ENCODE data around the gene NUDT21. TPM values are rescaled to one million over a fixed set of nuclear protein-coding genes. Genes with fewer than 3 reads are reported as not detected.

Gene NUDT21
- total and polyA plus RNA-seq, 2 of the 8 experiments (the other 6 are each of a cell fraction or from before 2014, with no cell fraction given) = 78.1 to 277 TPM

DNA sequence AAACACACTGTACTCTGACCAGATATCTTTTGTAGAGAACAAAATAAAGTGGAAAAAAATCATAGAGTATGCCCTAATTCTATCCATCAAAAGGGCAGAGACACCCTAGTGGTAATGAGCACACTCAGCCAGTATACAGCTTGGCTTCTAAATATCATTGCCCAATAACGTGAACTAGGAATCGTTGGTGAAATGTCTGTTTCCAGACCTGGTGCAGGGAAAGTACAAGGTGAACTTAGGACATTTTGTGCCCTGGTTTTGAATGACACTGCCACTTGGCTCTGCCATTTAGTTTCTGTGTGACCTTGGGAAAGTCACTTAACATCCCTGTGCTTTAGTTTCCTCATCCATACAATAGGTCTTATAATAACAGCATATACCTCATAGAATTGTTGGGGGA, 39.5 kb downstream of the NUDT21 start:
- Histone ChIP-seq H3K4me3 (ENCODE audit: extremely low read depth in 1 of 4, insufficient read depth in 2 of 4, low read depth in 3 of 4, low read length in 4 of 4) (no peak overlapping the region), H4K8ac (ENCODE audit: extremely low read depth, insufficient read depth, low read length) (no peak overlapping the region), H4K91ac (replicated peaks; ENCODE audit: insufficient read length, low read length) (no peak overlapping the region), H3K4ac (replicated peaks; ENCODE audit: insufficient read length, low read depth, low read length) (no peak overlapping the region), H3K9me3 (ENCODE audit: insufficient read depth in 2 of 2, low read depth in 1 of 2, low read length in 1 of 2) (no peaks in the 10 kb centered on the region), H2BK15ac (ENCODE audit: low read length) (no peak overlapping the region), H3K18ac (ENCODE audit: extremely low read depth, low read length) (no peak overlapping the region), H2BK5ac (ENCODE audit: low read depth, low read length) (no peak overlapping the region), H3K27me3 (replicated peaks in 1 of 4; ENCODE audit: control insufficient read depth in 3 of 4, extremely low read depth in 1 of 4, insufficient read depth in 3 of 4, low read length in 3 of 4) (no peaks in the 10 kb centered on the region), H3K36me3 (ENCODE audit: control insufficient read depth in 2 of 4, insufficient read depth in 4 of 4, low read length in 3 of 4) (peaks cover 0 to 3% (median 1%) of the 10 kb centered on the region in 4 experiments; a peak in 2 of 8 replicates), H3K4me1 (replicated peaks in 1 of 4; ENCODE audit: control insufficient read depth in 3 of 4, insufficient read depth in 4 of 4, low read length in 3 of 4) (peaks cover 0 to 7% (median 0%) of the 10 kb centered on the region in 4 experiments; a peak in 2 of 7 replicates), H3K56ac (replicated peaks; ENCODE audit: insufficient read length, low read depth, low read length) (no peak overlapping the region), H3K23ac (ENCODE audit: insufficient read length) (peak overlapping the region; percentile 72), H2BK12ac (ENCODE audit: low read depth, low read length) (no peak overlapping the region), H2BK20ac (ENCODE audit: low read length) (no peak overlapping the region), H2AK5ac (ENCODE audit: low read depth, low read length) (no peak overlapping the region), H3K79me2 (ENCODE audit: control insufficient read depth in 1 of 2, insufficient read depth in 2 of 2, low read length in 2 of 2) (no peaks in the 10 kb centered on the region), H3K4me2 (ENCODE audit: insufficient read depth in 1 of 2, low read depth in 2 of 2, low read length in 2 of 2) (no peak overlapping the region), H4K20me1 (replicated peaks in 1 of 2; ENCODE audit: control insufficient read depth in 1 of 2, insufficient read depth in 2 of 2, low read length in 2 of 2) (no peaks in the 10 kb centered on the region), H3K27ac (ENCODE audit: low read depth, low read length) (no peak overlapping the region), H3K23me2 (ENCODE audit: low read depth, low read length) (no peaks in the 10 kb centered on the region), H2BK120ac (replicated peaks; ENCODE audit: low read depth, low read length) (no peak overlapping the region), H3K79me1 (ENCODE audit: low read depth, low read length) (0 out of 2 replicates have a peak, but pooled peaks cover 2% of the 10 kb centered on the region), H4K5ac (ENCODE audit: insufficient read length, low read depth, low read length) (no peak overlapping the region), H2AFZ (ENCODE audit: low read length) (no peak overlapping the region), H3K14ac (ENCODE audit: insufficient read length) (no peak overlapping the region), H3K9ac (replicated peaks in 1 of 4; ENCODE audit: extremely low read depth in 1 of 4, low read depth in 3 of 4, low read length in 3 of 4) (no peak overlapping the region)
- 93% methylated on average over 2 of the region's 2 CpGs; no CpG with 5 or more reads in 1 of the 2 experiments for WGBS, 2 experiments (ENCODE audit: extremely low coverage in 1 of 2, insufficient coverage in 1 of 2, insufficient read length in 1 of 2, insufficient replicate concordance in 2 of 2, low coverage in 1 of 2, low lambda C conversion rate in 2 of 2, missing lambda C conversion rate in 1 of 2)
- ChIA-PET POLR2A (ENCODE audit: partially characterized antibody) (no interaction called here), CTCF (ENCODE audit: partially characterized antibody) (no interaction called here)
- FAIRE-seq = no peak
- DNase-seq (ENCODE audit: low read depth in 1 of 2, low spot score in 2 of 2) = no peak
- no peak for TF ChIP-seq SUZ12 (IDR thresholded peaks at IDR 0.05; ENCODE audit: low read length)
- no peak for TF ChIP-seq RFX5 (IDR thresholded peaks at IDR 0.05; ENCODE audit: borderline replicate concordance, low read depth, low read length)
- TF ChIP-seq, protein P1, sequence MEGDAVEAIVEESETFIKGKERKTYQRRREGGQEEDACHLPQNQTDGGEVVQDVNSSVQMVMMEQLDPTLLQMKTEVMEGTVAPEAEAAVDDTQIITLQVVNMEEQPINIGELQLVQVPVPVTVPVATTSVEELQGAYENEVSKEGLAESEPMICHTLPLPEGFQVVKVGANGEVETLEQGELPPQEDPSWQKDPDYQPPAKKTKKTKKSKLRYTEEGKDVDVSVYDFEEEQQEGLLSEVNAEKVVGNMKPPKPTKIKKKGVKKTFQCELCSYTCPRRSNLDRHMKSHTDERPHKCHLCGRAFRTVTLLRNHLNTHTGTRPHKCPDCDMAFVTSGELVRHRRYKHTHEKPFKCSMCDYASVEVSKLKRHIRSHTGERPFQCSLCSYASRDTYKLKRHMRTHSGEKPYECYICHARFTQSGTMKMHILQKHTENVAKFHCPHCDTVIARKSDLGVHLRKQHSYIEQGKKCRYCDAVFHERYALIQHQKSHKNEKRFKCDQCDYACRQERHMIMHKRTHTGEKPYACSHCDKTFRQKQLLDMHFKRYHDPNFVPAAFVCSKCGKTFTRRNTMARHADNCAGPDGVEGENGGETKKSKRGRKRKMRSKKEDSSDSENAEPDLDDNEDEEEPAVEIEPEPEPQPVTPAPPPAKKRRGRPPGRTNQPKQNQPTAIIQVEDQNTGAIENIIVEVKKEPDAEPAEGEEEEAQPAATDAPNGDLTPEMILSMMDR (IDR thresholded peaks at IDR 0.05; ENCODE audit: control extremely low read depth in 1 of 3, insufficient read depth in 1 of 3, low read depth in 1 of 3, low read length in 3 of 3) = no peak
- TF ChIP-seq, protein P2, sequence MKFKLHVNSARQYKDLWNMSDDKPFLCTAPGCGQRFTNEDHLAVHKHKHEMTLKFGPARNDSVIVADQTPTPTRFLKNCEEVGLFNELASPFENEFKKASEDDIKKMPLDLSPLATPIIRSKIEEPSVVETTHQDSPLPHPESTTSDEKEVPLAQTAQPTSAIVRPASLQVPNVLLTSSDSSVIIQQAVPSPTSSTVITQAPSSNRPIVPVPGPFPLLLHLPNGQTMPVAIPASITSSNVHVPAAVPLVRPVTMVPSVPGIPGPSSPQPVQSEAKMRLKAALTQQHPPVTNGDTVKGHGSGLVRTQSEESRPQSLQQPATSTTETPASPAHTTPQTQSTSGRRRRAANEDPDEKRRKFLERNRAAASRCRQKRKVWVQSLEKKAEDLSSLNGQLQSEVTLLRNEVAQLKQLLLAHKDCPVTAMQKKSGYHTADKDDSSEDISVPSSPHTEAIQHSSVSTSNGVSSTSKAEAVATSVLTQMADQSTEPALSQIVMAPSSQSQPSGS (IDR thresholded peaks at IDR 0.05; ENCODE audit: low read length) = no peak
- no peak for TF ChIP-seq SP1 (IDR thresholded peaks at IDR 0.05; ENCODE audit: low read depth, low read length)
- no peak for TF ChIP-seq EGR1 (IDR thresholded peaks at IDR 0.05; ENCODE audit: borderline replicate concordance, low read depth, low read length)
- TF ChIP-seq TBP (IDR thresholded peaks at IDR 0.05; ENCODE audit: low read depth, low read length) = no peak
- no peak for TF ChIP-seq YY1 (IDR thresholded peaks at IDR 0.05; ENCODE audit: low read depth, low read length)
- TF ChIP-seq NRF1 (IDR thresholded peaks at IDR 0.05; ENCODE audit: low read depth, low read length) = no peak
- no peak for TF ChIP-seq SAP30 (IDR thresholded peaks at IDR 0.05; ENCODE audit: insufficient read depth, insufficient replicate concordance, low read length)

All from H1 (cell line).